Neural progenitor cell (in vitro differentiated cells): ENCODE measurements around the gene SND1.

Experiments used
- EZH2 ChIP-seq: fragments of 200-600 bp; sonication (generic); IDR thresholded peaks from 2 replicates; pipeline ENCODE4 v1.6.1; 2017; ENCODE audit warnings: antibody characterized with exemption, mild to moderate bottlenecking, moderate library complexity
- TF ChIP-seq, protein P1 (sequence below): fragments of 200-600 bp; sonication (generic); IDR thresholded peaks from 2 replicates; pipeline ENCODE4 v1.5.1; 2017; ENCODE audit warnings: antibody characterized with exemption, mild to moderate bottlenecking

DNA sequence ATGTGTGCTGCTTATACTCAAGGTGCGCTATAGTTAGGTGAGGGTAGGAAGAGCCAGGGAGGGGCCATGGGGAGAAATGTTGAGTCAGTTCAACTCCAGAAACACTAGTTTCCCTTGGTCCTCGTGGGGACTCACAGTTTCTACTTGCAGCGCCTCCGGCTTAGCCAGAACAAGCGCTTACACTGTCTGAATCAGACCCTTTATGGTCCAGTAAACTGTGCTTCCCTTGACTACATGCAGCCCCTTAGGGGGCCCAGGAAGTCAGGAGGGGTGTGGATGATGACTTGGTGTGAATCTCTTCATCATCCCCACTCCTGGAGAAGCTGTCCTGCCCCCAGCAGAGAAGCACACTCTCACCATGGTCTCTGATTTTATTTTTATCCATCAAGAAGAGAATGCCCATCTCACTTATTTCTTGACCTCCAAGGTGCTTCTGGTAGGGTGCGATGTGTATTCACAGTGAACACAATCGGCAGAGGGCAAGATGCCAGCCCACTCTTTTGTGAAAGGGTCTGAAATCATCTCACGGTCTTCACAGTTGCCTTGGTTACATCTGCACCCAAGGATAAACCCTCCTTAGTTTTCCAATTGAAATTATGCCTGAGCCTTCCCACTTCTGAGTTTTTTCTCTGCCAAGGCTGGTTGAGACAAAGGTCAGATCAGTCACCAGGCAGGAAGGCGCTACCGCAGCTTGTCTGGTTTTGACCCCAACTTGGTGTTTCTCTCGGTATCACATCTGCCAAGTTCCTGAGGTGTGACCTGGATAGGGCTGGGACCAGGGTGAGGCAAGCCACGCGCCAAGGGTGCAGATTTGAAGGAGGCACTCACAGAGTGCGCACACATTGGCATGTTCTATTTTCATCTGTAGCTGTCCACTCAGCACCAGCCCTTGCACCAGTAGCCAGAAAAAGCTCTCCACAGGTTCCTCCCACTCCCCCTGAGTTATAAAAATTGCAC lies 441.9 kb downstream of the SND1 start:
- no peak for TF ChIP-seq EZH2
- TF ChIP-seq, protein P1, sequence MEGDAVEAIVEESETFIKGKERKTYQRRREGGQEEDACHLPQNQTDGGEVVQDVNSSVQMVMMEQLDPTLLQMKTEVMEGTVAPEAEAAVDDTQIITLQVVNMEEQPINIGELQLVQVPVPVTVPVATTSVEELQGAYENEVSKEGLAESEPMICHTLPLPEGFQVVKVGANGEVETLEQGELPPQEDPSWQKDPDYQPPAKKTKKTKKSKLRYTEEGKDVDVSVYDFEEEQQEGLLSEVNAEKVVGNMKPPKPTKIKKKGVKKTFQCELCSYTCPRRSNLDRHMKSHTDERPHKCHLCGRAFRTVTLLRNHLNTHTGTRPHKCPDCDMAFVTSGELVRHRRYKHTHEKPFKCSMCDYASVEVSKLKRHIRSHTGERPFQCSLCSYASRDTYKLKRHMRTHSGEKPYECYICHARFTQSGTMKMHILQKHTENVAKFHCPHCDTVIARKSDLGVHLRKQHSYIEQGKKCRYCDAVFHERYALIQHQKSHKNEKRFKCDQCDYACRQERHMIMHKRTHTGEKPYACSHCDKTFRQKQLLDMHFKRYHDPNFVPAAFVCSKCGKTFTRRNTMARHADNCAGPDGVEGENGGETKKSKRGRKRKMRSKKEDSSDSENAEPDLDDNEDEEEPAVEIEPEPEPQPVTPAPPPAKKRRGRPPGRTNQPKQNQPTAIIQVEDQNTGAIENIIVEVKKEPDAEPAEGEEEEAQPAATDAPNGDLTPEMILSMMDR = no peak
